HG02885 (cell line): Measurements from ENCODE around the gene CLDN19.
"Not testable (repeated sequence)": the region's sequence is repeated elsewhere in the genome, so short reads cannot be mapped to it uniquely, and the experiment has no call there.

Source experiments
- ATAC-seq: cut with Tn5 transposase; IDR thresholded peaks from one replicate; pipeline ENCODE4 v1.9.1; 2021; ENCODE audit warnings: mild to moderate bottlenecking; ENCODE audit not compliant: unreplicated experiment, poor library complexity

CLDN19 gene

GRCh38 chr1:42740851-42741580, 980 bp upstream of the CLDN19 start:
- ATAC-seq: no peak

- no peak for ATAC-seq
Measured at GRCh38 chr1:42738678-42739226, 1.3 kb downstream of the CLDN19 start.

GRCh38 chr1:42737986-42738677, 1.9 kb downstream of the CLDN19 start:
- ATAC-seq: no peak

- ATAC-seq: no peak
Measured at GRCh38 chr1:42737257-42737656, 2.8 kb downstream of the CLDN19 start.

- ATAC-seq: no peak
Measured at GRCh38 chr1:42736571-42737200, 3.4 kb downstream of the CLDN19 start.

- ATAC-seq: no peak
Measured at GRCh38 chr1:42736152-42736551, 3.9 kb downstream of the CLDN19 start.

GRCh38 chr1:42735477-42736105, 4.4 kb downstream of the CLDN19 start:
- ATAC-seq: no peak

- no peak for ATAC-seq
Measured at GRCh38 chr1:42735056-42735455, 5.0 kb downstream of the CLDN19 start.

GRCh38 chr1:42734201-42735035, 5.6 kb downstream of the CLDN19 start:
- no peak for ATAC-seq

- ATAC-seq: no peak
Measured at GRCh38 chr1:42733415-42734200, 6.4 kb downstream of the CLDN19 start.

GRCh38 chr1:42732126-42732680, 7.8 kb downstream of the CLDN19 start:
- no peak for ATAC-seq

GRCh38 chr1:42731585-42731984, 8.5 kb downstream of the CLDN19 start:
- ATAC-seq: no peak

- no peak for ATAC-seq
Measured at GRCh38 chr1:42730988-42731387, 9.0 kb downstream of the CLDN19 start.

- no peak for ATAC-seq
Measured at GRCh38 chr1:42730002-42730401, 10.0 kb downstream of the CLDN19 start.

- not testable (repeated sequence) for ATAC-seq
Measured at GRCh38 chr1:42725820-42726219, 14.2 kb downstream of the CLDN19 start.

- no peak for ATAC-seq
Measured at GRCh38 chr1:42723511-42723910, 16.5 kb downstream of the CLDN19 start.

- ATAC-seq: not testable (repeated sequence)
Measured at GRCh38 chr1:42722403-42722802, 17.6 kb downstream of the CLDN19 start.

- ATAC-seq: no peak
Measured at GRCh38 chr1:42721926-42722325, 18.1 kb downstream of the CLDN19 start.

- ATAC-seq: no peak
Measured at GRCh38 chr1:42720868-42721267, 19.2 kb downstream of the CLDN19 start.
